HG03025 (cell line): ENCODE measurements around the gene RPUSD2.

Experiments
- ATAC-seq: cut with Tn5 transposase; IDR thresholded peaks from one replicate; pipeline ENCODE4 v1.9.1; 2021; ENCODE audit warnings: mild to moderate bottlenecking, moderate library complexity; ENCODE audit not compliant: unreplicated experiment, low FRiP score

RPUSD2 gene

GRCh38 chr15:40569129-40569953 lies at the start of gene RPUSD2:
TSS of gene RPUSD2 (plus strand) at chr15:40569299. CDS start at chr15:40569338, 39 bp downstream.
- ATAC-seq, result no peak

- ATAC-seq, result no peak
Observed at GRCh38 chr15:40523611-40524010, 45.5 kb upstream of the RPUSD2 start.

GRCh38 chr15:40525855-40526254 lies 43.2 kb upstream of the RPUSD2 start:
- ATAC-seq, result no peak

- ATAC-seq, result no peak
Observed at GRCh38 chr15:40528801-40529200, 40.3 kb upstream of the RPUSD2 start.

GRCh38 chr15:40533763-40534364 lies 35.2 kb upstream of the RPUSD2 start:
- no peak for ATAC-seq

- no peak for ATAC-seq
Observed at GRCh38 chr15:40534371-40534770, 34.7 kb upstream of the RPUSD2 start.

GRCh38 chr15:40536501-40536900 lies 32.6 kb upstream of the RPUSD2 start:
- ATAC-seq, result no peak

- ATAC-seq, result no peak
Observed at GRCh38 chr15:40538976-40539375, 30.1 kb upstream of the RPUSD2 start.

GRCh38 chr15:40543082-40543481 lies 26.0 kb upstream of the RPUSD2 start:
- ATAC-seq, result peak; percentile 43

- peak; percentile 60 for ATAC-seq
Observed at GRCh38 chr15:40543631-40544294, 25.3 kb upstream of the RPUSD2 start.

- ATAC-seq, result no peak
Observed at GRCh38 chr15:40545457-40545856, 23.6 kb upstream of the RPUSD2 start.

GRCh38 chr15:40548610-40549009 lies 20.5 kb upstream of the RPUSD2 start:
- no peak for ATAC-seq

GRCh38 chr15:40549894-40550293 lies 19.2 kb upstream of the RPUSD2 start:
- ATAC-seq, result no peak

- peak; percentile 70 for ATAC-seq
Observed at GRCh38 chr15:40550341-40551037, 18.6 kb upstream of the RPUSD2 start.

- ATAC-seq, result no peak
Observed at GRCh38 chr15:40554161-40554525, 15.0 kb upstream of the RPUSD2 start.

GRCh38 chr15:40555876-40556275 lies 13.2 kb upstream of the RPUSD2 start:
- no peak for ATAC-seq

GRCh38 chr15:40558952-40559742 lies 10.0 kb upstream of the RPUSD2 start:
- ATAC-seq, result no peak

GRCh38 chr15:40562691-40563090 lies 6.4 kb upstream of the RPUSD2 start:
- ATAC-seq, result no peak

- no peak for ATAC-seq
Observed at GRCh38 chr15:40563426-40563825, 5.7 kb upstream of the RPUSD2 start.
